DMS153 (cell line): ENCODE results near the gene AFG1L.
"Not testable (repeated sequence)": the region's sequence is repeated elsewhere in the genome, so short reads cannot be mapped to it uniquely, and the experiment has no call there.

Source experiments
- DNase-seq: peaks from one replicate; lab custom pipeline; 2025; lab: John Stamatoyannopoulos, UW

Gene AFG1L

GRCh38 chr6:108288742-108289141 is 6.1 kb upstream of the AFG1L start:
- no peak for DNase-seq

GRCh38 chr6:108291091-108291490 is 3.8 kb upstream of the AFG1L start:
- no peak for DNase-seq

DNA sequence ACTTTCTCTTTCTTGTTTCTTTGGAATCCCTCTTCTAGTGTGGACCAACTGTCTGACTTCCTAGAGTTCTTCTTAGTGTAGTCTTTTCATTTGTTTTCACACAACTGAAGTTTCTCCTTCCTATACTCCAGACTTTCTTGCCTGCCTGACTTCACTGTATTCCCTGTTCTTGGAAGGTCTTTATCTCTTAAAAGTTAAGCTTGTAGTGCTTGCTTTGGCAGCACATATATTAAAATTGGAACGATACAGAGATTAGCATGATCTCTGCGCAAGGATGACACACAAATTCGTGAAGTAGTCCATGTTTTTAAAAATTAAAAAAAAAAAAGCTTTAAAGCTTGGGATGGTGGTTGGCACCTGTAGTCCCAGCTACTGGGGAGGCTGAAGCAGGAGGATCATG is 2.3 kb upstream of the AFG1L start:
- not testable (repeated sequence) for DNase-seq

DNA sequence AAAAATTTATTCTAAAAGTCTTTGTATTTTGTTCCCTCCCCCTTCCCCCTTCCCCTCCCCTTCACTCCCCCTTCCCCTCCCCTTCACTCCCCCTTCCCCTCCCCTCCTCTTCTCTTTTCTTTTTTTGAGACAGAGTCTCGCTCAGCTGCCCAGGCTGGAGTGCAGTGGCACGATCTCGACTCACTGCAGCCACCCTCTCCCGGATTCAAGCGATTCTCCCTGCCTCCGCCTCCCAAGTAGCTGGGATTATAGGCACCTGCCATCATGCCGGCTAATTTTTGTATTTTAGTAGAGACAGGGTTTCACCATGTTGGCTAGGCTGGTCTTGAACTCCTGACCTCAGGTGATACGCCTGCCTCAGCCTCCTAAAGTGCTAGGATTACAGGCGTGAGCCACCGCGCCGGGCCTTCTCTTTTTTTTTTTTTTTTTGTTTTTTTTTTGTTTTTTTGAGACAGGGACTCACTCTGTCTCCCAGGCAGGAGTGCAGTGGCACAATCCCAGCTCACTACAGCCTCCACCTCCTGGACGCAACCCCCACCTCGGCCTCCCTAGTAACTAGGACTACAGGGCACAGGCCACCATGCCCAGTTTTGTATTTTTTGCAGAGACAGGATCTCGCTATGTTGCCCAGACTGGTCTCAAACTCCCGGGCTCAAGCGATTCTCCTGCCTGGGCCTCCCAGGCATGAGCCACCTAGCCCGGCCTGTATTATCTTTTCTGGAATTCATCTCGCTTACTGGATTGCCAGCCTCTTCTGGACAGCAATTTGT is 1.1 kb upstream of the AFG1L start:
- DNase-seq = no peak

- no peak for DNase-seq
Observed at GRCh38 chr6:108294297-108294726, 542 bp upstream of the AFG1L start.

GRCh38 chr6:108295676-108296075 is 822 bp downstream of the AFG1L start:
- no peak for DNase-seq

- no peak for DNase-seq
Observed at GRCh38 chr6:108302386-108302785, 7.5 kb downstream of the AFG1L start.

DNA sequence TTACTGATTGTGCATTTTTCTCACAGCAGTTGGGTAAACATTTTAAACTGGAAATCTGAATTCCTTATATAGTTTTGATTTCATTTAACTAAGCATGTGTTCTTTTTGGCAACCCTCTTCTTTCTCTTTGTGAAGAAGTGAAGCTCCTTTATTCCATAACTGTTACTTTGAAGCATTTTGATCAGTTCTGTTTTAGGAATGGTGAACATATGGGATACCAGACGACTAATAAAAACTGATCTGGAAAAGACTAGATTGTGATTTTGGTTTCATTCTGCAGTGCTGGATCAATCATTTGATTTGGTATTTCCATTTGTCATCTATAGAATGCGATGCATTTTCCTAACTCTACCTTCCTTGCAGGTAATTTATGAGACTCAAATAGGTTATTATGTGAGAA is 9.8 kb downstream of the AFG1L start:
- DNase-seq = no peak

GRCh38 chr6:108308641-108309040 is 13.8 kb downstream of the AFG1L start:
- not testable (repeated sequence) for DNase-seq

GRCh38 chr6:108309844-108310243 is 15.0 kb downstream of the AFG1L start:
- no peak for DNase-seq

GRCh38 chr6:108312605-108313004 is 17.8 kb downstream of the AFG1L start:
- DNase-seq = no peak

- no peak for DNase-seq
Observed at GRCh38 chr6:108321253-108321747, 26.4 kb downstream of the AFG1L start.

DNA sequence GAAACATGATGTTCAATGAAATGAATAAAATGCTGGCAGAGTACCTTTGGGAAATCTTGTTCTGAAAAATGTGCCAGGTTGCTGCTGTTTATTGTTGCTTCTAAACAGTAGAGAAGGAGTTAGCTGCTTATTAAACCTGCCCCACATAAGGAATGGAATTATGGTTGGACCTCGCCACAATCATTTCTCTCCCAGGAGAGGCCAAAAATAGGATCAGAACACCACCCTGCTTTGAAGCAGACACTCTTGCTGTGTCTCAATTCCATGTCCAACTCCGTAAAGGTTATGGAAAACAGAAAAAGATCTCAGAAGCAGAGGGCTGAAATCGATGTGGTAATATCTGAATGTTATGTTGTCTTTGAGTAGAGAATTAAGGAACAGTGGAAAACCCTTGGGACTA is 27.9 kb downstream of the AFG1L start:
- DNase-seq = no peak

DNA sequence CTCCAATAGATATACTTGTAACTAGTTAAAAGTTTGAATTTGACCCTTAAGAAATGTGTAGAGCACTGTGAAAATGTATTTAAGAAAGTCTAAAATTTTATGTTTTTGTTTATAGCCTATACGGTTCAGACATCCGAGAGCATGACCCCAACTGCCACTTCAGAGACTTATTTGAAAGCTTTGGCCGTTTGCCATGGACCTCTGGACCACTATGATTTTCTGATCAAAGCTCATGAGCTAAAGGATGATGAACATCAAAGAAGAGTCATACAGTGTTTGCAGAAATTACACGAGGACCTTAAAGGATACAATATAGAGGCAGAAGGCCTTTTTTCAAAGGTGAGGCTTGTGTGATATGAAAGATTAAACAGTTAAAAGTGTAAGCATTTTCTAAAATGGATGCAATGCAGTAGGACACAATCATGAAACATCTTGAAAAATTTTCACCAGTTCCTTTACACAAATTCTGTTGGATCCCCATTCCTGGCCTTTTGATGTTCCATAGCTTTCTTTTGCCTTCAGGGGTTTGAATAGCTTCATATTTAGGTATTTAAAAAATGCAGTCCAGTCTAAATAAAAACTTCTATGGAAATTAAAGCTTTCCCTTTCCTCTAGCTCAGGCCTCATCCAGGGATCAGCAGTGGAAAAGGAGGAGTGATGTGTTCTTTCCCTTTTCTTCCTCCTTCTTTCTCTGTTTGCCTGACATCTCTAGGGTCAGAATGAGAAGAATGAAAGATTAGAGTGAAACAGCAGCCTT is 29.0 kb downstream of the AFG1L start:
- no peak for DNase-seq

GRCh38 chr6:108330221-108330785 is 35.4 kb downstream of the AFG1L start:
- not testable (repeated sequence) for DNase-seq

- no peak for DNase-seq
Observed at GRCh38 chr6:108330806-108331205, 36.0 kb downstream of the AFG1L start.

DNA sequence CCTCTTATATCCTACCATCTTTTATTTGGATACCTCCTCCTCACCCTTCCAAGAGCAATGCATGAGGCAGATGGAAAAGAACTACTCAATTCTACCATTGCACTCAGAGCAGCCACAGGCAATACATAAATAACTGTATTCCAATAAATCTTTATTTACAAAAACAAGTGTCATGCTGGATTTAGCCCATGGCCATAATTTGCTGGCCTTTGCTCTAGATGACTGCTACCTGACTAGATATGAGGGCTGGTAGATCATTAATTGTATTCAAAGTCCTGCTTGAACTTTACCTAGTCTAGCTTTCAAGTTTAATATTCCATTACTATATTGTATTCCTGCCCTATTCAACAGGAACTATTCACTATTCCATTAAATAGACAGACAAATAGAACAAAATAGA is 37.1 kb downstream of the AFG1L start:
- no peak for DNase-seq

GRCh38 chr6:108336971-108337370 is 42.1 kb downstream of the AFG1L start:
- DNase-seq = no peak

GRCh38 chr6:108337721-108338120 is 42.9 kb downstream of the AFG1L start:
- DNase-seq = no peak

DNA sequence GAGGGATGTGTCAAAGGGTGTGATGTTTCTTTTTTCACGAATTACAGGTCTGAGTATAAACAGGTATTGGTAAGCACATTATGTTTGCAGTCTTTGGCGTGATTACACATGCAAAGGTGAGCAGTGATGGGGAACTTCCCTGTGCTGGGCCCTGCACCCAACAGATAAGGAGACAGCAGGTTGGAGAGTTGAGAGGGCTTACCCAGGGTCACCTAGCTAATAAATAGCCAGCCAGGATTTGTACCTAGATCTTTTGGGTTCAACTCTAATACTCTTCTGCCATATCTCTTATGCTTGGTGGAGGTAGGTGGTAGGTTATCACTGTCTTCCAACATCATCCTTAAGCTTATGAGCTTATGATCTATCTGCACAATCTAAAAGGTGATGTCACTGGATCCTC is 46.5 kb downstream of the AFG1L start:
- no peak for DNase-seq

- no peak for DNase-seq
Observed at GRCh38 chr6:108343894-108344293, 49.0 kb downstream of the AFG1L start.

DNA sequence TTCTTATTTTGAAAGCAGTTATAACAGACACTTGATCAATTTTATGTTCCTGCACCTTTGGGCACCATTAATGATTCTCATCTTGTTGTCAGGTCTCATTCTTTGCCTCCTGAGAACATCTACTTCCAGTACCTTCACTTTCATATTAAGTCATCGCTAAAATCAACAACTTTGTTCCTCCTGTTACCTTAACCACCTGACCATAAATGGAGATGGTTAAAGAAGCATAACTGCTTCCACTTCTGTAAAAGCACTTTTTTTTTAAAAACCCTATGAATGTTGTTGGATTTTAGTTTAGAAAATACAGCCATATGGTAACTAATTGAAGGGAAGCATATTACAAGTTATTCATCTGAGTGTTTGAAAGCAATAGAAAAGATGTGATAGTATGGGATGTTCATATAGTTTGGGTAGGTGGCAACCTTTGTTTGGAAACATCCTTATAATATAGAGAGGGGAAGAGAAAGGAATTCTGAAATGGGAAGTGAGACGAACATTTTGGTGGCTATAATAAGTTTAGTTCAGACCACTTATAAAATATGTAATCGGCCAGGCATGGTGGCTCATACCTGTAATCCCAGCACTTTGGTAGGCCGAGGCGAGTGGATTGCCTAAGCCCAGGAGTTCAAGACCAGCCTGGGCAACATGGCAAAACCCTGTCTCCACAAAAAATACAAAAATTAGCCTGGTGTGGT is 53.9 kb downstream of the AFG1L start:
- no peak for DNase-seq
